MM.1S (cell line): ENCODE measurements around the gene ZNF367.
A peak's percentile ranks its signal among the peaks of the same experiment; 100 is the strongest.

Experiments
- DNase-seq: peaks from one replicate; pipeline ENCODE4 v3.0.0-alpha.2; 2015
- H2AFZ ChIP-seq: fragments of 300-600 bp; sonication (generic); 2 replicates; pipeline ENCODE4 v1.6.0; 2016; ENCODE audit warnings: antibody characterized with exemption, low read length
- H3F3A ChIP-seq: fragments of 300-600 bp; sonication (generic); 2 replicates; pipeline ENCODE4 v1.6.1; 2016; ENCODE audit warnings: mild to moderate bottlenecking, antibody characterized with exemption, low read length, moderate library complexity, mixed read lengths; ENCODE audit not compliant: insufficient read depth
- H3K27ac ChIP-seq: fragments of 300-600 bp; sonication (generic); 2 replicates; pipeline ENCODE4 v1.5.1; 2016; ENCODE audit warnings: mild to moderate bottlenecking, low read length
- H3K27me3 ChIP-seq: fragments of 300-600 bp; sonication (generic); replicated peaks from 2 replicates; pipeline ENCODE4 v1.6.0; 2016; ENCODE audit warnings: low read length; ENCODE audit not compliant: insufficient read depth
- H3K36me3 ChIP-seq: fragments of 300-600 bp; sonication (generic); replicated peaks from 2 replicates; pipeline ENCODE4 v1.6.1; 2016; ENCODE audit warnings: mild to moderate bottlenecking, low read length, mixed read lengths; ENCODE audit not compliant: insufficient read depth
- H3K4me1 ChIP-seq: fragments of 300-600 bp; sonication (generic); 2 replicates; pipeline ENCODE4 v1.6.1; 2016; ENCODE audit warnings: low read length, mixed read lengths
- H3K4me2 ChIP-seq: fragments of 300-600 bp; sonication (generic); 2 replicates; pipeline ENCODE4 v1.6.0; 2016; ENCODE audit warnings: low read depth, low read length
- H3K4me3 ChIP-seq: fragments of 300-600 bp; sonication (generic); 2 replicates; pipeline ENCODE4 v1.5.1; 2016; ENCODE audit warnings: low read length, mixed read lengths
- H3K79me2 ChIP-seq: fragments of 300-600 bp; sonication (generic); 2 replicates; pipeline ENCODE4 v1.6.1; 2016; ENCODE audit warnings: mixed run types, low read length, mixed read lengths
- H3K9ac ChIP-seq: fragments of 300-600 bp; sonication (generic); 2 replicates; pipeline ENCODE4 v1.6.1; 2016; ENCODE audit warnings: low read length, mixed read lengths
- H3K9me2 ChIP-seq: fragments of 300-600 bp; sonication (generic); replicated peaks from 2 replicates; pipeline ENCODE4 v1.6.1; 2016; ENCODE audit warnings: mild to moderate bottlenecking, low read length, mixed read lengths; ENCODE audit not compliant: insufficient read depth
- H3K9me3 ChIP-seq: fragments of 300-600 bp; sonication (generic); replicated peaks from 2 replicates; pipeline ENCODE4 v1.6.1; 2016; ENCODE audit warnings: mild to moderate bottlenecking, low read length, mixed read lengths; ENCODE audit not compliant: insufficient read depth
- H4K20me1 ChIP-seq: fragments of 300-600 bp; sonication (generic); 2 replicates; pipeline ENCODE4 v1.6.1; 2016; ENCODE audit warnings: mild to moderate bottlenecking, low read length, moderate library complexity, mixed read lengths; ENCODE audit not compliant: insufficient read depth
- EZH2 ChIP-seq: fragments of 300-600 bp; sonication (generic); optimal IDR thresholded peaks from 2 replicates; pipeline ENCODE3; 2017; ENCODE audit warnings: low read depth, mild to moderate bottlenecking, antibody characterized with exemption, low read length, mixed read lengths
- EZH2phosphoT487 ChIP-seq: fragments of 300-600 bp; sonication (generic); IDR thresholded peaks from 2 replicates; pipeline ENCODE4 v1.6.1; 2018; ENCODE audit warnings: antibody characterized with exemption, low read length
- TF ChIP-seq, protein P1 (sequence below): fragments of 300-600 bp; sonication (generic); IDR thresholded peaks from 2 replicates; pipeline ENCODE4 v1.5.1; 2016; ENCODE audit warnings: antibody characterized with exemption, low read length, mixed read lengths

The ZNF367 gene

DNA sequence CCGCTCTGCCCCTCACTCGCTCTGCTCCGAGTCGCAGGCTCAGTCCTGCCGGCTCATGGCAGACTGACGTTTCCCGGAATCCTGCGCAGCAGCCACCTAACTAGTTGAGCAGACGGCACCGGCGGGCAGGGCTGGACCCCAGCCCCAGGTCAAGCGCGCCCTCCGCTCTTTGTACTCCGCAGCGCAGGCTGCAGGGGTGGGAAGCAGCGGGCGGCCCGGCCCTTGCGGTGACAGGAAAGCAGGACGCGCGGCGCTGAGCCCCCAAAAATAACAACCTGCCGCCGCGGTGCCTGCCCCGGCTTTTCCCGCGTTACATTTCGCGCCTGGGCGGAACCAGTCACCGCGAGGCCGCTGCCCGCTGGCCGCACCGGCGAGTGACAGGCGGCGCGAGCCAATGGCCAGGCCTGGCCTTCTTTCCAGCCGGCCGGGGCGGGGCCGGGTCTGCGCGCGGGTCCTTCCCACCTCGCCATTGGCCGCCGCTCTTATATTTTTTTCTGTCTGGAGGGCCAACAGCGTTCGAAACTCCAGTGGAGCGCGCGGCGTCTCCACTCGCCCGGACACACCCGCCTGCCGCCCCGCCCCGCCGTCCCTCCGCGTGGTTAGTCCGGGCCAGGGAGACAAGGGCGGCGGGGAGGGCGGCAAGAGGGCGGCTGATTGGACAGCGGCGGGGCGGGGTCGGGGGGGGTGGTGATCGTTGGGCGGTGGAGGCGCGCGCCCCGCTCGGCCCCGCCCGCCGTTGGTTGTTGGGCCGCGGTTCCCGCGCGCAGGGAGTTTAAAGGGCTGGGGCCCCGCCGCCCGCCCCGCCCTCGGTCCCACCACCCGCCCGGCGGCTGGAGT is at the start of gene ZNF367:
ZNF367 (minus strand) TSS at position 288 of the 837 bp plus-strand sequence. CDS start 338 bp downstream, outside the sequence.
- Histone ChIP-seq H3K9me2 (no peaks in the 10 kb centered on the region), H3K9ac (peak within 1 kb of the TSS; percentile 100), H2AFZ (peak within 1 kb of the TSS; percentile 81), H3K4me2 (peak within 1 kb of the TSS; percentile 95), H3K27me3 (no peaks in the 10 kb centered on the region), H3K27ac (peak within 1 kb of the TSS; percentile 100), H3K4me1 (peaks cover 24% of the 10 kb centered on the region), H3K36me3 (0 out of 2 replicates have a peak, but pooled peaks cover 3% of the 10 kb centered on the region), H3K79me2 (peaks cover 43% of the 10 kb centered on the region), H3K9me3 (no peaks in the 10 kb centered on the region), H3F3A (peaks cover 38% of the 10 kb centered on the region), H4K20me1 (peaks cover 18% of the 10 kb centered on the region), H3K4me3 (peak within 1 kb of the TSS; percentile 97)
- no peak for TF ChIP-seq EZH2
- TF ChIP-seq, protein P1, sequence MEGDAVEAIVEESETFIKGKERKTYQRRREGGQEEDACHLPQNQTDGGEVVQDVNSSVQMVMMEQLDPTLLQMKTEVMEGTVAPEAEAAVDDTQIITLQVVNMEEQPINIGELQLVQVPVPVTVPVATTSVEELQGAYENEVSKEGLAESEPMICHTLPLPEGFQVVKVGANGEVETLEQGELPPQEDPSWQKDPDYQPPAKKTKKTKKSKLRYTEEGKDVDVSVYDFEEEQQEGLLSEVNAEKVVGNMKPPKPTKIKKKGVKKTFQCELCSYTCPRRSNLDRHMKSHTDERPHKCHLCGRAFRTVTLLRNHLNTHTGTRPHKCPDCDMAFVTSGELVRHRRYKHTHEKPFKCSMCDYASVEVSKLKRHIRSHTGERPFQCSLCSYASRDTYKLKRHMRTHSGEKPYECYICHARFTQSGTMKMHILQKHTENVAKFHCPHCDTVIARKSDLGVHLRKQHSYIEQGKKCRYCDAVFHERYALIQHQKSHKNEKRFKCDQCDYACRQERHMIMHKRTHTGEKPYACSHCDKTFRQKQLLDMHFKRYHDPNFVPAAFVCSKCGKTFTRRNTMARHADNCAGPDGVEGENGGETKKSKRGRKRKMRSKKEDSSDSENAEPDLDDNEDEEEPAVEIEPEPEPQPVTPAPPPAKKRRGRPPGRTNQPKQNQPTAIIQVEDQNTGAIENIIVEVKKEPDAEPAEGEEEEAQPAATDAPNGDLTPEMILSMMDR: no peak
- no peak for TF ChIP-seq EZH2phosphoT487
- peak; percentile 96 for DNase-seq

DNA sequence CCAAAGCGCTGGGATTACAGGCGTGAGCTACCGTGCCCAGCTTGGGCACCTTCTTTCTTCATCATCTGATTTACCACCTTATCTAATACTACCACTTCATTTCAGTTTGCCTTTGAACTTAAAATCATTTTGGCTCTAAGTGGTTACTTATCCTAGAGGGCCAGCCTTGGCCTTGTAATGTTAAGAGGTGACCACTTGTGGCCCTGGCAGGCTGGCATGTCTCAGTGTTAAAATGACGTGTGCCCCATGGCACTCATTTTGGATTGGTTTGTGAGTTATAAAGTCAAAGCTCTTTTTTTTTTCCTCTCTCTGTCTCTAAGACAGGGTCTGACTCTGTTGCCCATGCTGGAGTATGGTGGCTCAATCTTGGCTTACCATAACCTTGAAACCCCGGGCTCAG is 49.6 kb upstream of the ZNF367 start:
- TF ChIP-seq EZH2 (no peak), EZH2phosphoT487 (no peak)
- TF ChIP-seq, protein P1: no peak
- Histone ChIP-seq H3K79me2 (no peaks in the 10 kb centered on the region), H3K9ac (no peak overlapping the region), H3K27ac (no peak overlapping the region), H3K9me2 (no peaks in the 10 kb centered on the region), H3K4me2 (no peak overlapping the region), H3K4me1 (no peaks in the 10 kb centered on the region), H3K9me3 (no peaks in the 10 kb centered on the region), H2AFZ (no peak overlapping the region), H3K4me3 (no peak overlapping the region), H3K27me3 (no peaks in the 10 kb centered on the region), H3F3A (no peaks in the 10 kb centered on the region), H4K20me1 (no peaks in the 10 kb centered on the region), H3K36me3 (no peaks in the 10 kb centered on the region)
- DNase-seq: no peak

DNA sequence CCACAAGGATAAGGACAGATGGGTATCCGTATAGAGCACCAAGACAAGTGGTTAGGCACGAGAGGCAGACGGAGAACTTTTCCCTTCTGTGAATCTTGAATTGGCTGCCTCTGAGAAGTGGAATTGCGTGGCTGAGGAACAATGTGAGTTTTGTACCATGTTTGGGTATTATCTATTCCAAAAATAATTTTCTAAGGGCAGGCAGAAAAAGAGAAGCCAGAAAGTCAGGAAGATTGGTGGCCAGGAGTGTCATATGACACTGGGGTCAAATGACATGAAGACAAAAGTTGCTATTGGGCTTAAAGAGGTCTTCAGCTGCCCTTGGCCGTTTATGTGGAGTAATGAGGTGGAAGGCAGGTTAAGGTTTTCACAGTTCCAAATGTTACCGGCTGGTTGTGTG is 46.3 kb upstream of the ZNF367 start:
- Histone ChIP-seq H3K4me2 (no peak overlapping the region), H3F3A (no peaks in the 10 kb centered on the region)

More for the DNA sequence above, 46.3 kb upstream of the ZNF367 start:
- H3K4me1 ChIP-seq: no peaks in the 10 kb centered on the region
- no peak overlapping the region for H3K9ac ChIP-seq
- no peak overlapping the region for H3K4me3 ChIP-seq
- TF ChIP-seq EZH2 (no peak), EZH2phosphoT487 (no peak)
- TF ChIP-seq, protein P1: no peak
- no peak overlapping the region for H3K27ac ChIP-seq
- H4K20me1 ChIP-seq: no peaks in the 10 kb centered on the region
- no peaks in the 10 kb centered on the region for H3K27me3 ChIP-seq
- no peaks in the 10 kb centered on the region for H3K36me3 ChIP-seq
- no peaks in the 10 kb centered on the region for H3K79me2 ChIP-seq
- no peaks in the 10 kb centered on the region for H3K9me2 ChIP-seq
- no peak overlapping the region for H2AFZ ChIP-seq
- no peaks in the 10 kb centered on the region for H3K9me3 ChIP-seq
- no peak for DNase-seq
